HG03097 (cell line): Measurements from ENCODE around the gene DRC7.
"Not testable (repeated sequence)": the region's sequence is repeated elsewhere in the genome, so short reads cannot be mapped to it uniquely, and the experiment has no call there.

Experiments used
- ATAC-seq: cut with Tn5 transposase; IDR thresholded peaks from one replicate; pipeline ENCODE4 v1.9.1; 2021; ENCODE audit not compliant: unreplicated experiment, low FRiP score

DRC7 gene

GRCh38 chr16:57778658-57779057, 84.1 kb downstream of the DRC7 start:
- no peak for ATAC-seq

- not testable (repeated sequence) for ATAC-seq
Measured at GRCh38 chr16:57779836-57780235, 85.2 kb downstream of the DRC7 start.

DNA sequence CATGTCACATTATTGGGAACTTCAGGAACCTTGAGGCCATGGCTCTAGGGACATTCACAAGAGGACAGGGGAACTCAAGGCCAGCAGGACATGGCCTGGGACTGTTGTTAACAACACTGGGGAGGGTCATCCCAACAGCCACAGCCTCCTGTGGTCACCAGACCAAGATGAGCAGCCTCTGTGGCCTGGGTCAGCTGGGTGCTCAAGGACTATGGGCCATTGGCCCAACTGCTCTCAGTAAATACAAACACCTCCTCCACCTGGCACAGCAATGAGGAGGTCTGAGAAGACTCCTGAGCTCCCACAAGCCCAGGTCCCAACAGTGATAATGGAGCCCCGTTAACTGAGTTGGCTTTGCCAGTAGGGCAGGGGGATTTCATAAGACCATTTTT, 86.7 kb downstream of the DRC7 start:
- no peak for ATAC-seq
